HEK293T (cell line): ENCODE measurements around the gene SPATA6L.

ENCODE experiments used
- BHLHE40 ChIP-seq: fragments of 450-650 bp; IDR thresholded peaks from 2 replicates; pipeline ENCODE4 v1.6.1; 2016; ENCODE audit warnings: mild to moderate bottlenecking, moderate library complexity, borderline replicate concordance
- ELF4 ChIP-seq: fragments of 450-650 bp; IDR thresholded peaks from 2 replicates; pipeline ENCODE4 v1.6.1; 2017; ENCODE audit warnings: antibody characterized with exemption
- FOXK2 ChIP-seq: fragments of 450-650 bp; IDR thresholded peaks from 2 replicates; pipeline ENCODE4 v1.6.1; 2016; ENCODE audit warnings: mild to moderate bottlenecking
- TARDBP ChIP-seq: fragments of 450-650 bp; IDR thresholded peaks from 2 replicates; pipeline ENCODE4 v1.6.1; 2016

DNA sequence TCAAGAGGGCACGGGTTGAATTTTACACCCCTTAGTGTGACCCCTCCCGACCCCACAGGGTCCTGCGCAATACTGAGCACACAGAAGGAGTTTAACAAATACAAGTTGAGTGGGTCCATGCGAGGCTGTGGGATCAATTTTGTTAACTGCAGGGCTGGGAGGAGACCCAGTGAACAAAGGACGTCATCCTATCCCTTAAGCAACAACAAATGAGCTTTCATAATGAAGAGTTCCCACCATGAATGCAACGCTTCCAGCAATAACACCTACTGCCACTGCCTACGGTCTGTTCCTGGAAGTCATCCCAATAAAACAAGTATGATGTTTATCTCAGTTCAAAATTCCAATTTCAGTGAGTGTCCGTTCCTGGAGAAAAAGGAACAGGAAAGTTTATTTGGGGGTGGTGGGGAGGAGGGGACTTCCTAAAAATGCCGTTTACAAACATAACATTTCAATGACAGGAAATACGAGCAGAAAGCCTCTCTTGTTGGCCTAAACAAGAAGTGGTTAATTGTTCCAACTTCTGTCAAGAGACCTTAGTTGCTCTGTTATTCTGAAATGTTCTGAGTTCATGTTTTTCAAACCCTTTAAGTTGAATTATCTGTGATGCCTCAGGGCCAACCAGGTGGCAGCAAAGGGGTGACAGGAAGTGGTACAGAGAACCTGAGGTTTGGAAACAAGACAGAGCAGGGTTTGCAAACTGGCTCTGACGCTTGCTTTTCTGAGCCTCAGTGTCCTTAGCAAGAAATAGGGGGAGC lies 69.9 kb downstream of the SPATA6L start:
- TF ChIP-seq ELF4 = no peak
- TF ChIP-seq FOXK2 = no peak
- no peak for TF ChIP-seq BHLHE40
- TF ChIP-seq TARDBP = no peak
